Right lobe of liver (tissue), 4 donors: Measurements from ENCODE around the gene MYO3B.

Source experiments
- CTCF ChIP-seq, 4 donors: fragments of 200-600 bp in 3 of 4; fragments of 450-650 bp in 1 of 4; IDR thresholded peaks; one replicate each; pipeline versions ENCODE4 v1.5.1 to v1.8.0; 2016 to 2022; ENCODE audit warnings: antibody characterized with exemption in 4 of 4, mild to moderate bottlenecking in 2 of 4
- POLR2A ChIP-seq: fragments of 450-650 bp; IDR thresholded peaks from one replicate; pipeline ENCODE4 v1.6.1; 2017; ENCODE audit warnings: antibody characterized with exemption, mild to moderate bottlenecking
- donor health status: DM: no; HTN: no; CAD: no.
- donor health status: DM: no; HTN: no; CAD: no.
- donor health status: DM: no; HTN: yes; CAD: no.

- no peak for TF ChIP-seq POLR2A
- no peak for TF ChIP-seq CTCF (IDR thresholded peaks at IDR 0.05)
These were observed 519.0 kb downstream of the MYO3B start for GRCh38 chr2:170696948-170697347.
